ENCODE data around the gene PRRT1B.

DNA sequence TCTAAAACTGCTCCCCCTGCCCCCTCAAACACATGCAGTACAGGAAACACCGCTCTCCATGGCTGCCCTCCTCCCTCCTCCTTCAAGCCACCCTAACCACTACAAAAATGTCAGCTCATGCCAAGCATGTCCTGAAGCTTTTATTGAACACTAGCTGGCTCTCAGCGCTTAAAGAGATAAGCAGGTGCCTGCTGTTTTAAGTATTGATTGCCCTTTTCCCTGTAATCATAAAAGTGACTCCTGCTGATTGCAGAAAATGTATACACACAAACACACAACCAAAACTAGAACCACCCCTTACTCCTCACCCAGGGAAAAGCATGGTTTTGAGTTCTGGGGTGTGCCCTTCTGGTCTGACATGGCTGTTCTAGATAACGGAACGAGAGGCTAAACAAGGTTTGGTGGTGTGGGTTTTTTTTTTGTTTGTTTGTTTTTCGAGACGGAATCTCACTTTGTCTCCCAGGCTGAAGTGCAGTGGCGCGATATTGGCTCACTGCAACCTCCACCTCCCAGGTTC lies 10.5 kb upstream of the PRRT1B start:
- TF ChIP-seq POLR2AphosphoS5 (IDR thresholded peaks at IDR 0.05; ENCODE audit: low read depth, low read length) (no peak), REST (IDR thresholded peaks at IDR 0.05; ENCODE audit: insufficient read depth in 1 of 2, low read depth in 2 of 2, low read length in 2 of 2) (no peak), TAF1 (IDR thresholded peaks at IDR 0.05; ENCODE audit: borderline replicate concordance, insufficient read depth, low read length) (no peak)
